ENCODE data around the gene AATF. TPM values are rescaled to one million over a fixed set of nuclear protein-coding genes. Genes with fewer than 3 reads are reported as not detected.

The AATF gene
- total RNA-seq, 1 donor from 2014 or later = 54.5 TPM

GRCh38 chr17:36977066-36977465, 28.3 kb downstream of the AATF start:
- Histone ChIP-seq H3K4me3 (ENCODE audit: low read depth, low read length) (no peak overlapping the region), H3K27me3 (ENCODE audit: control insufficient read depth, insufficient read depth, low read length) (no peaks in the 10 kb centered on the region), H3K36me3 (ENCODE audit: control insufficient read depth, insufficient read depth, low read length) (no peaks in the 10 kb centered on the region)
- no peak for DNase-seq (ENCODE audit: low read depth)
- TF ChIP-seq, protein P1, sequence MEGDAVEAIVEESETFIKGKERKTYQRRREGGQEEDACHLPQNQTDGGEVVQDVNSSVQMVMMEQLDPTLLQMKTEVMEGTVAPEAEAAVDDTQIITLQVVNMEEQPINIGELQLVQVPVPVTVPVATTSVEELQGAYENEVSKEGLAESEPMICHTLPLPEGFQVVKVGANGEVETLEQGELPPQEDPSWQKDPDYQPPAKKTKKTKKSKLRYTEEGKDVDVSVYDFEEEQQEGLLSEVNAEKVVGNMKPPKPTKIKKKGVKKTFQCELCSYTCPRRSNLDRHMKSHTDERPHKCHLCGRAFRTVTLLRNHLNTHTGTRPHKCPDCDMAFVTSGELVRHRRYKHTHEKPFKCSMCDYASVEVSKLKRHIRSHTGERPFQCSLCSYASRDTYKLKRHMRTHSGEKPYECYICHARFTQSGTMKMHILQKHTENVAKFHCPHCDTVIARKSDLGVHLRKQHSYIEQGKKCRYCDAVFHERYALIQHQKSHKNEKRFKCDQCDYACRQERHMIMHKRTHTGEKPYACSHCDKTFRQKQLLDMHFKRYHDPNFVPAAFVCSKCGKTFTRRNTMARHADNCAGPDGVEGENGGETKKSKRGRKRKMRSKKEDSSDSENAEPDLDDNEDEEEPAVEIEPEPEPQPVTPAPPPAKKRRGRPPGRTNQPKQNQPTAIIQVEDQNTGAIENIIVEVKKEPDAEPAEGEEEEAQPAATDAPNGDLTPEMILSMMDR (IDR thresholded peaks at IDR 0.05; ENCODE audit: insufficient read depth, low read length, poor library complexity, severe bottlenecking) = no peak

DNA sequence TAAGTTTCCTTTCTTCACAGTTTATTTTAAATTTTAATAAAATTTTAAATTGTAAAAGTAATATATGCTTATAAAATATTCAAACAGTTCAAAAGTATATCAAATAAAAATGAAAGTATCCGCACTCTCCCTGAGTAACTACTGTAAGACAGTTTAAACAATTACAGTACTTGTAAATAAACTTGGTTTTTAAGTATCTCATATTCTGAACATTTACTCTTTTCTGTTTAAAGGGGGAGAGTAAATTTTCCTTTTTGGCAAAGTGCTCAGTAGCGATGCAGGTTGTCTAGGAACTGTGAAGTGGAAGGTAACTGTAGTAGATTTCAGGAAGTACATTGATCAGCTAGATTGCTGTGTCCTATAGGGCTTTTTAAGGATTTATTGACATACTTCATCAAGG, 28.8 kb downstream of the AATF start:
- TF ChIP-seq, protein P1 (IDR thresholded peaks at IDR 0.05; ENCODE audit: insufficient read depth, low read length, poor library complexity, severe bottlenecking) = no peak
- no peaks in the 10 kb centered on the region for H3K27me3 ChIP-seq (ENCODE audit: control insufficient read depth, insufficient read depth, low read length)
- no peaks in the 10 kb centered on the region for H3K36me3 ChIP-seq (ENCODE audit: control insufficient read depth, insufficient read depth, low read length)
- no peak overlapping the region for H3K4me3 ChIP-seq (ENCODE audit: low read depth, low read length)
- no peak for DNase-seq (ENCODE audit: low read depth)

- Histone ChIP-seq H3K36me3 (ENCODE audit: control insufficient read depth, insufficient read depth, low read length) (no peaks in the 10 kb centered on the region), H3K4me3 (ENCODE audit: low read depth, low read length) (no peak overlapping the region), H3K27me3 (ENCODE audit: control insufficient read depth, insufficient read depth, low read length) (no peaks in the 10 kb centered on the region)
- no peak for DNase-seq (ENCODE audit: low read depth)
- TF ChIP-seq, protein P1 (IDR thresholded peaks at IDR 0.05; ENCODE audit: insufficient read depth, low read length, poor library complexity, severe bottlenecking) = no peak
Observed at GRCh38 chr17:36978810-36979564, 30.2 kb downstream of the AATF start.

DNA sequence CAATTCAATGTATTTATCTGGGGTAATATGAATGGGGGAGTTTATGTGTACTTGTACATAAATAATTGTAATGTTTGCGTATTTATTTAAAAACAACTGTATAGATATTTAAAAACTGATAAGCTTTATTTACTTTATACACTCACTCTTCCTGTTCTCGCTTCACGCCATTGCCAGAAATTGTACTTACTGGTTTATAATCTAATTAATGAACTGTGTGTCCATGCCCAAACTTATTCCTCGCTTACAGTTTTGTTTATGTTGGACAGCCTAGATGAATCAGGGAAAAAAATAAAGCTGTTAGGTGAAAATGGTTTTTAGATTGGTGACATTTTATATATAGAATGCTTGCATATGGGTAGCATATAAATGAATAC, 30.8 kb downstream of the AATF start:
- TF ChIP-seq, protein P1 (IDR thresholded peaks at IDR 0.05; ENCODE audit: insufficient read depth, low read length, poor library complexity, severe bottlenecking) = no peak
- no peak overlapping the region for H3K4me3 ChIP-seq (ENCODE audit: low read depth, low read length)
- H3K36me3 ChIP-seq (ENCODE audit: control insufficient read depth, insufficient read depth, low read length) = no peaks in the 10 kb centered on the region
- H3K27me3 ChIP-seq (ENCODE audit: control insufficient read depth, insufficient read depth, low read length) = no peaks in the 10 kb centered on the region
- no peak for DNase-seq (ENCODE audit: low read depth)

DNA sequence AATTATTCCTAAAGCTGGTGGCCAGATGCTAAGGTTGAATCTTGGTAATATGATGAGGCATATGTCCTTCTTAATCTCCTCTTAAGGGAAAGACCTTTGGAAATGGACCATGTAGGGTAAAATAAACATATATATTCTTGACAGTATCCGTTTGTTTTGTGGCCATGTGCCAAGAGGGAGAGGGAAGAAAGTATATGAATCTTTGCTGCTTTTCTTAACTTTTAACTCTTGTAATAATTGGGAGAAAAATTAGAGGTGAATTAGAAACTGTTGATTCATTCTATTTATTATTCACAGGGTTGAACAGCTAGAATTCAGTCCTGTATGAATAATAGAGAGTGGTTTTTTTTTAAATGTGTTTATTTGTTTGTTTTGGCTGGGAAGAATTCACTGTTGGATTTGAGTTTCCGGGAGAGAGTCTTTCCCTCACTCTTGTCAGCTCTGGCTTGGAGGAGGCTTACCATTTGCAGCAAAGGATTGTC, 31.6 kb downstream of the AATF start:
- no peak overlapping the region for H3K4me3 ChIP-seq (ENCODE audit: low read depth, low read length)
- H3K27me3 ChIP-seq (ENCODE audit: control insufficient read depth, insufficient read depth, low read length) = no peaks in the 10 kb centered on the region
- DNase-seq (ENCODE audit: low read depth) = no peak
- TF ChIP-seq, protein P1 (IDR thresholded peaks at IDR 0.05; ENCODE audit: insufficient read depth, low read length, poor library complexity, severe bottlenecking) = no peak
- no peaks in the 10 kb centered on the region for H3K36me3 ChIP-seq (ENCODE audit: control insufficient read depth, insufficient read depth, low read length)

DNA sequence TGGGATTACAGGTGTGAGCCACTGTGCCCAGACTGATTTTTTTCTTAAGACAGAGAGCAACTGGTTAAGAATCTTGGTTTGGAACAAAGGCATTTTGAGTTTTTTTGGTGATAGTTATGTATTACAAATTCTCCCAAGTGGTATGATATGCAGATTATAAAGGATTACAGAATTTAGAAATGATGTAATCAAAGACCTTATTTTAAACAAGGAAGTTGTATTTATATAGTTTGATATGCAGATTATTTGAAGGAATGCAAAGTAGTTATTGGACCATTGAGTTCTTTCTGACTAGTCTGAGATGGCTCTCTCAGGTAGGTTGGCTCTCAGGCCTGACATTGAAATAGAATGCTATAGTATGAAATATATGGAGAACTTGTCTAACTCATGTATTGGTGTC, 34.9 kb downstream of the AATF start:
- H3K4me3 ChIP-seq (ENCODE audit: low read depth, low read length) = no peak overlapping the region
- no peak for DNase-seq (ENCODE audit: low read depth)
- no peaks in the 10 kb centered on the region for H3K36me3 ChIP-seq (ENCODE audit: control insufficient read depth, insufficient read depth, low read length)
- TF ChIP-seq, protein P1 (IDR thresholded peaks at IDR 0.05; ENCODE audit: insufficient read depth, low read length, poor library complexity, severe bottlenecking) = no peak
- no peaks in the 10 kb centered on the region for H3K27me3 ChIP-seq (ENCODE audit: control insufficient read depth, insufficient read depth, low read length)
